Upper lobe of left lung (tissue), 6 donors: Measurements from ENCODE around the gene USP16. TPM values are rescaled to one million over a fixed set of nuclear protein-coding genes. Genes with fewer than 3 reads are reported as not detected.

ENCODE experiments used
- ATAC-seq, 2 donors: fragments of 200-7000 bp; cut with Tn5 transposase; one replicate each; pipeline ENCODE4 v1.9.1; 2022; ENCODE audit warnings: mild to moderate bottlenecking in 2 of 2, moderate library complexity in 2 of 2; ENCODE audit not compliant: low FRiP score in 2 of 2
- DNase-seq, 2 donors: peaks; one replicate each; pipeline ENCODE4 v3.0.0-alpha.2; 2019 to 2020
- H3K27ac ChIP-seq, 4 donors: fragments of 200-600 bp; sonication (generic); one replicate each; pipeline ENCODE4 v1.5.1; 2016 to 2019
- H3K27me3 ChIP-seq, 4 donors: fragments of 200-600 bp; sonication (generic); one replicate each; pipeline ENCODE4 v1.5.1; 2017 to 2019
- H3K36me3 ChIP-seq, 4 donors: fragments of 200-600 bp; sonication (generic); one replicate each; pipeline ENCODE4 v1.5.1; 2016 to 2019
- H3K4me1 ChIP-seq, 4 donors: fragments of 200-600 bp; sonication (generic); one replicate each; pipeline ENCODE4 v1.5.1; 2018 to 2019
- H3K4me3 ChIP-seq, 4 donors: fragments of 200-600 bp; sonication (generic); one replicate each; pipeline ENCODE4 v1.5.1; 2017 to 2019; ENCODE audit warnings: mild to moderate bottlenecking in 2 of 4, moderate library complexity in 1 of 4
- H3K9me3 ChIP-seq, 4 donors: fragments of 200-600 bp; sonication (generic); one replicate each; pipeline ENCODE4 v1.5.1; 2018 to 2019
- CTCF ChIP-seq, 6 experiments: fragments of 450-650 bp in 4 of 6; fragments of 200-600 bp in 2 of 6; sonication (generic) in 2 of 6; IDR thresholded peaks; one replicate each; pipeline ENCODE4 v1.5.1; 2016 to 2019; ENCODE audit warnings: antibody characterized with exemption in 6 of 6
- EP300 ChIP-seq, 4 donors: sonication (generic); formaldehyde crosslinking; IDR thresholded peaks; one replicate each; pipeline ENCODE4 v1.5.1; 2017; ENCODE audit warnings: antibody characterized with exemption in 4 of 4, control low read depth in 2 of 4
- POLR2A ChIP-seq, 4 donors: fragments of 450-650 bp; IDR thresholded peaks; one replicate each; pipeline ENCODE4 v1.5.1; 2016 to 2017; ENCODE audit warnings: antibody characterized with exemption in 4 of 4, mild to moderate bottlenecking in 2 of 4
- POLR2AphosphoS5 ChIP-seq, 2 donors: sonication (generic); formaldehyde crosslinking; IDR thresholded peaks; one replicate each; pipeline ENCODE4 v1.5.1; 2017; ENCODE audit warnings: antibody characterized with exemption in 2 of 2
- WGBS, 2 donors: methylation state at CpG; one replicate each; pipeline ENCODE4 v1.1.5; 2017 to 2018; 5-methylcytosine and 5-hydroxymethylcytosine counted together
- total RNA-seq, 6 donors: library from RNA; depleted of rRNA in 4 of 6; stranded (reverse); fragments of >200 nt in 4 of 6; gene quantifications; one replicate each; pipeline versions ENCODE4 v1.1.0 to v1.2.1, GENCODE V29; 2016 to 2021
- donor health status: DM: no; HTN: no; CAD: no; lungs with moderate emphysema.
- donor health status: DM: no; HTN: yes; CAD: no; lungs with severe emphysema.

USP16 gene
- total RNA-seq, 6 donors from 2014 or later = 23.0 to 50.0 (median 29.3) TPM

GRCh38 chr21:29056538-29057050 is 32.1 kb downstream of the USP16 start:
- H3K27ac ChIP-seq = no peak overlapping the region
- no peaks in the 10 kb centered on the region for H3K9me3 ChIP-seq
- no peaks in the 10 kb centered on the region for H3K27me3 ChIP-seq
- no peak for TF ChIP-seq POLR2A (IDR thresholded peaks at IDR 0.05)
- TF ChIP-seq CTCF (IDR thresholded peaks at IDR 0.05) = no peak
- TF ChIP-seq EP300 (IDR thresholded peaks at IDR 0.05) = no peak
- no peak for TF ChIP-seq POLR2AphosphoS5 (IDR thresholded peaks at IDR 0.05)
- no peak overlapping the region for H3K4me3 ChIP-seq
- peaks cover 18 to 99% (median 78%) of the 10 kb centered on the region in 4 donors for H3K36me3 ChIP-seq
- no peak for DNase-seq
- no peaks in the 10 kb centered on the region for H3K4me1 ChIP-seq
- ATAC-seq = no peak
- 86 to 94% methylated on average over 3 of the region's 3 CpGs for WGBS, 2 donors

GRCh38 chr21:29064850-29065481 is 40.5 kb downstream of the USP16 start:
- Histone ChIP-seq H3K27ac (no peak overlapping the region), H3K27me3 (no peaks in the 10 kb centered on the region), H3K4me1 (no peaks in the 10 kb centered on the region), H3K36me3 (peaks cover 56 to 95% (median 75%) of the 10 kb centered on the region in 4 donors), H3K4me3 (no peak overlapping the region), H3K9me3 (no peaks in the 10 kb centered on the region)
- no peak for DNase-seq
- 68 to 87% methylated on average over 3 of the region's 3 CpGs for WGBS, 2 donors
- peak in 1 of 2 donors; percentile 42 for ATAC-seq
- TF ChIP-seq POLR2AphosphoS5 (IDR thresholded peaks at IDR 0.05) = no peak
- TF ChIP-seq CTCF (IDR thresholded peaks at IDR 0.05) = no peak
- TF ChIP-seq EP300 (IDR thresholded peaks at IDR 0.05) = no peak
- no peak for TF ChIP-seq POLR2A (IDR thresholded peaks at IDR 0.05)

GRCh38 chr21:29072873-29073221 is 48.4 kb downstream of the USP16 start:
- H3K27ac ChIP-seq = peak overlapping the region; percentile 90 to 92 (median 90)
- TF ChIP-seq POLR2A (IDR thresholded peaks at IDR 0.05) (no peak), CTCF (IDR thresholded peaks at IDR 0.05) (no peak), EP300 (IDR thresholded peaks at IDR 0.05) (no peak), POLR2AphosphoS5 (IDR thresholded peaks at IDR 0.05) (no peak)
- H3K4me3 ChIP-seq = peak overlapping the region; percentile 81 to 98 (median 93)
- no peaks in the 10 kb centered on the region for H3K27me3 ChIP-seq
- ATAC-seq (peak; percentile 4 to 22), DNase-seq (no peak)
- peaks cover 16 to 33% (median 19%) of the 10 kb centered on the region in 4 donors for H3K4me1 ChIP-seq
- WGBS, 2 donors = 0% methylated on average over 13 of the region's 13 CpGs
- no peaks in the 10 kb centered on the region for H3K9me3 ChIP-seq
- H3K36me3 ChIP-seq = peaks cover 0 to 16% (median 7%) of the 10 kb centered on the region in 4 donors

GRCh38 chr21:29073222-29074006 is 48.9 kb downstream of the USP16 start, which contains the start of gene CCT8:
TSS of gene CCT8 (minus strand) at chr21:29073648. CDS start at chr21:29073590, 58 bp downstream.
- ATAC-seq = peak; percentile 98 to 99
- Histone ChIP-seq H3K9me3 (no peaks in the 10 kb centered on the region), H3K27ac (peak within 1 kb of the TSS; percentile 90 to 92 (median 90)), H3K36me3 (peaks cover 0 to 10% (median 5%) of the 10 kb centered on the region in 4 donors), H3K4me1 (peaks cover 19 to 38% (median 21%) of the 10 kb centered on the region in 4 donors), H3K4me3 (peak within 1 kb of the TSS; percentile 81 to 98 (median 93)), H3K27me3 (no peaks in the 10 kb centered on the region)
- 0 to 1% methylated on average over 47 to 57 of the region's 62 CpGs for WGBS, 2 donors
- DNase-seq = peak; percentile 96 to 99
- TF ChIP-seq EP300 (IDR thresholded peaks at IDR 0.05) = peak in 1 of 4 donors; percentile 44
- peak in 2 of 6 experiments; percentile 6 to 40 for TF ChIP-seq CTCF (IDR thresholded peaks at IDR 0.05)
- peak in 3 of 4 donors; percentile 82 to 93 (median 85) for TF ChIP-seq POLR2A (IDR thresholded peaks at IDR 0.05)
- TF ChIP-seq POLR2AphosphoS5 (IDR thresholded peaks at IDR 0.05) = peak; percentile 95 to 97
